Prostate gland (tissue), 2 donors: ENCODE measurements around the gene KRT17.

Experiments
- POLR2AphosphoS5 ChIP-seq: sonication (generic); formaldehyde crosslinking; IDR thresholded peaks from one replicate; pipeline ENCODE4 v1.6.1; 2017; ENCODE audit warnings: antibody characterized with exemption
- TF ChIP-seq, protein P1 (sequence below), 4 experiments: fragments of 200-600 bp in 2 of 4; fragments of 450-650 bp in 2 of 4; sonication (generic) in 2 of 4; IDR thresholded peaks; 1 replicate in 3 of 4; 2 replicates in 1 of 4; pipeline ENCODE4 v1.5.1; 2016 to 2019; ENCODE audit warnings: antibody characterized with exemption in 4 of 4, mild to moderate bottlenecking in 2 of 4, moderate library complexity in 2 of 4

DNA sequence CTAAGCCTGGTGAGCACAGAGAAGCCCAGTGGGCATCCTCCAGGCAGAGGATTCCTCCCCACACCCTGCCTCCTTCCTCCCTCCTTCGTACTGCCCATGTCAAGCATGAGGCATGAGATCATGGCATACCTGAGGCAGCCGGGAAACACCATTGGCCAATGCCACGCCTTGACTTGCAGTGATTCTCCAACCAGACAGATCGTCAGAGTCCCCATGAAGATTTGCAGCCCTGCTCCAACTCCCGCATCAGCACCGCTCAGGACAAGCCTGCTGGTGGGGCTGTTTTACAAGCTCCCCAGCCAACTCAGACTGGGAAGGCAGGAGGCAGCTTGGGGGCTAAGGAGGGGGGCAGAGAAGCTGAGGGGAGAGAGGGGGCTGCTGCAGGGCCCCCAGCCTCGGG is 8.9 kb downstream of the KRT17 start:
- TF ChIP-seq, protein P1, sequence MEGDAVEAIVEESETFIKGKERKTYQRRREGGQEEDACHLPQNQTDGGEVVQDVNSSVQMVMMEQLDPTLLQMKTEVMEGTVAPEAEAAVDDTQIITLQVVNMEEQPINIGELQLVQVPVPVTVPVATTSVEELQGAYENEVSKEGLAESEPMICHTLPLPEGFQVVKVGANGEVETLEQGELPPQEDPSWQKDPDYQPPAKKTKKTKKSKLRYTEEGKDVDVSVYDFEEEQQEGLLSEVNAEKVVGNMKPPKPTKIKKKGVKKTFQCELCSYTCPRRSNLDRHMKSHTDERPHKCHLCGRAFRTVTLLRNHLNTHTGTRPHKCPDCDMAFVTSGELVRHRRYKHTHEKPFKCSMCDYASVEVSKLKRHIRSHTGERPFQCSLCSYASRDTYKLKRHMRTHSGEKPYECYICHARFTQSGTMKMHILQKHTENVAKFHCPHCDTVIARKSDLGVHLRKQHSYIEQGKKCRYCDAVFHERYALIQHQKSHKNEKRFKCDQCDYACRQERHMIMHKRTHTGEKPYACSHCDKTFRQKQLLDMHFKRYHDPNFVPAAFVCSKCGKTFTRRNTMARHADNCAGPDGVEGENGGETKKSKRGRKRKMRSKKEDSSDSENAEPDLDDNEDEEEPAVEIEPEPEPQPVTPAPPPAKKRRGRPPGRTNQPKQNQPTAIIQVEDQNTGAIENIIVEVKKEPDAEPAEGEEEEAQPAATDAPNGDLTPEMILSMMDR (IDR thresholded peaks at IDR 0.05) = no peak
- TF ChIP-seq POLR2AphosphoS5 = peak; percentile 56
